Middle frontal gyrus (tissue), 1 donor: ENCODE measurements around the gene TRUB2.

Experiments
- DNase-seq: peaks from one replicate; pipeline ENCODE4 v3.0.0-alpha.2; 2015; ENCODE audit warnings: low spot score; ENCODE audit errors: extremely low spot score

The TRUB2 gene

GRCh38 chr9:128274245-128274644 is 48.0 kb downstream of the TRUB2 start:
- no peak for DNase-seq

DNA sequence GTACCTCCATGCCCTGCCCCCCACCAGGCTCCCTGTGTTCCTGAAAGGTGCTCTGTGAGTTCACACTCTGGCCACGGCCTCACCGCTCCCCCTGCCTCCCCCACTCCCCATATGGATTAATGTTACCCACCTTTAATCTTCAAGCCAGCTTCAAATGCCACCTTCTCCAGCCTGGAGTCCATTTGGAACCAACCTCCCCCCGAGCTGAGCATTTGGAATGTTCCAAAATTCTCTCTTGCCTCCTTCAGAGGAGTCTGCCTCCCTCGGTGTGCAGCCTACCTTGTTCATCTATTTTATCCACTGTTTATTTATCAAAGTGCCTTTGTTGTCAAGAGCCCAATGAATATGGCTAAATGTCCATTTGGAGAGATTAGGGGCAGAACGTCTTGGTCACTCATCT is 50.7 kb downstream of the TRUB2 start:
- no peak for DNase-seq

DNA sequence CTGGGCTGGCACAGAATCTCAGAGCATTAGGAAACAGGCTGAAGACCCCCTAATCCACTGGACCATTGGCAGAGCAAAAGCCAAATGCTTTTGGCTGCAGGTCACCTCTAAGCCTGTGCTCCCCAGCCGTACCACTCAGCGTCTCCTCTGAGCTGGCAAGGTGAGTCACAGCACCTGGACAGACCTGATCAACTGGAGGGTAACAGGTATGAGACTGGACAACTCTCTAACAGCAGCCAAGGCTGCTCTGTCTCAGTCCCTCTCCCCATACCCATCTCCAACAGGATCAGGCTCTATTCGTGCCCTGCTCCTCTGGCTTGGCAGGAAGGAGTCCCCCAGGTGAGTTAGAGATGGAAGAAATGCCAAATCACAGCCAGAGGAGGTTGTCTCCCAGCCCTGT is 51.1 kb downstream of the TRUB2 start:
- no peak for DNase-seq

DNA sequence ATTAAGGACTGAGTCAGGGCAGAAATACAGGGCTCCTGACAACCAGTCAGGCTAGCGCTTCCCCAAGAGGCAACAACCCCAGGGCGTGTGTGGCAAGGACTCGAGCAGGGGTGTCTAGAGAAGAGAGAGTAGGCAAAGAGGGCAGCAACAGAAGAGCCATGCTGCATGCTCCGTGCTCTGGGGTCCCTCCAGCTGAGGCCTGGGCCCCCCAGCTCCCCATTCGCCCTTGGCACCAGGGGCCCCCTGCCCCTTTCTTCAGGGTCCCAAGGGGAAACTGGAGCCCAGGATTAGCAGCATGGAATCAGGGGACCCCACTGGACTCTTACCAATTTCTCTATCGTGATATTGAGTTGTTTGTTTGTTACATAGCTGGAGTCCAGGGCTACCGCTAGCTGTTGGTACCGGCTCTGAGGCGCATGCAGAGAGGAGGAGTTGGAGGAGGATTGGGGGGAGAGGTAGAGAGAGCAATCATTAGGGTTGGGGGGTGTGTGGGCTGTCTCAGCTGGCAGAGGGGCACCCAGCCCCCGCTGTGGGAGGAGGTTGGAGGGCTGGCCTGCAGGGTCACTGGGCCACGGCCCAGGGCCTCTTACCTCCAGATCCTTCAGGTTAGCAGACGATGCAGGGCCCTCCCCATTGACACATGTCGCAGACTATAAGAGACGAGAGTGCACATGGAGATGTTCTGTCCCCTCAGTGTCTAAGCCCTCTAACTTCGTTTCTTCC is 55.2 kb downstream of the TRUB2 start:
- no peak for DNase-seq

DNA sequence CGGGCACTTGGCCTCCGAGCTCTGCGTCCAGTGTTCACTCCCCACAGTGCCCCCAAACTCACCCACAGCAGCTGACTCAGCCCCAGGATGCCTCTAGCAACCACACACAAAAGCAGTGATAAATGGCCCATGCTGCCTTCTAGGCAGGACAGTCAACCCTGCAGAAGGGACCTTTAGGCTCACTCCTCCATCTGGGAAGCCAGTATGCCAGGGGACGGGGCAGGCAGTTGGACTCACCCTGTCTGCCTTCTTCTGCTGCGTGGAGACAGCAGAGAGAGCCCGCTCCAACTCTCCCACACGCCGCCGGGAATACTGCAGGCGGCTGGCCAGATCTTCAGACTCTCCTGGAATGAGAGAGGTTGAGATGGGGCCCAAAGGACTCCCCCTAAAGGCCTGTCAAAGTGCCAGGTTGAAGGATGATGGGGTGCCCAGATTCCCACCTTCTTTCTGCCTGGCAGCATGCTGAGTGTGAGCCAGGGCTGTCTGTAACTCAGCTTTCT is 56.8 kb downstream of the TRUB2 start:
- DNase-seq: no peak

GRCh38 chr9:128262687-128263086 is 59.6 kb downstream of the TRUB2 start:
- DNase-seq: no peak

DNA sequence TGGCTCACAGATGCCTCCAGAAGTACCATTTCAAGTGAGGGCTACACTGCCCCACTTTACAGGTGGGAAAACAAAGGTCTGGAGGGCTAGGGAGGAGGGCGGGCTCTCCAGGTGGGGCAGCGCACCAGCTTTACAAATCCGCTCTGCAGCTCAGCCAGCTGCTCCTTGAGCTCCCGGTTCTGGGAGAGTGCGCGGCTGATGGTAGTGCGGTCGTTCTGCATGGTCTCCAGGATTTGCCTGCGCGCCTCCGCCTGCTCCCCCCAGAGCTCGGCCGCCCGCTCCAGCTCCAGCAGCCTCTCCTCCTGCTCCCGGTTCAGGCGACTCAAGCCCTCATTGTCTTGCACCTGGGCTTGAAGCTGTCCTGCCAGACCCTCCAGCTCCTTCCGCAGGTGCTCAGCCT is 61.9 kb downstream of the TRUB2 start:
- no peak for DNase-seq

DNA sequence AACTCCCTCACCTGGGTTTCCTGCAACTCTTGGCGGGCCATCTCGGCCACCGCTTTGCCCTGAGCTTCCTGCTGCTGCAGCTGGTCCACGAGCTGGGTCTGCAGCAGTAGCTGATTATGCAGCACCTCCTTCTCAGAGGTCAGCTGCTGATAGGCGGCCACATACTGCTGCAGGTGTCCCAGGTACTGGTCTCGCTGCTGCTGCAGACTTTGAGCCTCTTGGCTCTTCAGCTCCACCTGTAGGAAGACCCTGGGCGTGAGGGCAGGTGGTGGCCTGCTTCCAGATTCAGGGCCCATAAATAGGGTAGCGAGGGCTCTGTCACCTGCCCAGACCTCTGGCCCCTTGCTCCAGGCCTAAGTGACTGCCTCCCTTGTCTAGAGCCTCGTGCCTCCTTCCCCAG is 63.1 kb downstream of the TRUB2 start:
- DNase-seq: no peak

- DNase-seq: no peak
These were observed 63.9 kb downstream of the TRUB2 start for GRCh38 chr9:128258326-128258725.

- DNase-seq: no peak
These were observed 64.3 kb downstream of the TRUB2 start for GRCh38 chr9:128257907-128258306.

DNA sequence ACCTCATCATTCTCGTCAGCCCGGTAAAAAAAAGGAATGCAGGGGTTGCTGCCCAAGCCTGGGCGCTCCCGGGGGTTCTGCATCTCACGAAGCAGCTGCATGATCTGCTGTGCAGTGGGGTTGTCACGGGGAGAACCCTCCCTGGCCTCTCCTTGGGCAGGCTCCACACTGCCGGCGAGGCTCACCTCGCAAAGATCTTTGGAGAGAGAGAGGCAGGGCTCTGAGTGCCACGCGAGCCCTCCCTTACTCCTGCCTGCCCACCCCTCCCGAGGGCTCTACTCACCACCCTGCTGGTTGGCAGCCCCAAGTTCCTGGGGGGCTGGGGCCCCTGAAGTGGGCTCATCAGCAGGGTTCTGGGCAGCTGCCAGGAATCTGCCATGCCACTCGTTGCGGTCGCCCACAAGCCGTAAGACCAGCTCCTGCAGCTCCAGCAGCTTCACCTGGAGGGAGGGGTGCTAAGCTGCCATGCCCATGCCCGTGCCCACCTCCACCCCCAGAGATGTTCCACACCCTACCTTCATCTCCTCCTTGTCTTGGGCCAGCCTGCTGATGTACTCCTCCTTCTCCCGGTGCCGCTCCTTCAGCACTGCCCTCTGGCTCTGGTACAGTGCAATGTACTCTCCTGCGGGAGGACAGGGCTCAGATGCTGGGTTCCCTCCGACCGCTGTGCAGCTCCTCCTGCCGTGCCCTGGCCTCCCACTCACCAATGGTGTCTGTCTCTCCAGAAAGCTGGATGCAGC is 65.0 kb downstream of the TRUB2 start:
- no peak for DNase-seq
